ENCODE results near the gene NEU1.

GRCh38 chr6:31847276-31847978 is 15.2 kb downstream of the NEU1 start:
- TF ChIP-seq CTCF (conservative IDR thresholded peaks at IDR 0.05 in 1 of 2, IDR thresholded peaks at IDR 0.05 in 1 of 2; ENCODE audit: low read depth in 1 of 2, low read length in 2 of 2) (no peak), EZH2 (IDR thresholded peaks at IDR 0.05; ENCODE audit: low read length, missing control alignments) (no peak)
